Activated naive CD4-positive, alpha-beta T cell treated with anti-CD3 and anti-CD28 coated beads, Interleukin-2, amount 50 U/mL, for 24 hours (primary cell): ENCODE results near the gene DCAF8L2.
"Not testable (repeated sequence)": the region's sequence is repeated elsewhere in the genome, so short reads cannot be mapped to it uniquely, and the experiment has no call there.

Experiments
- H3K27ac Mint-ChIP-seq: one replicate; pipeline ENCODE4 v1.8.0; 2021; ENCODE audit warnings: mild to moderate bottlenecking, mixed read lengths
- H3K27me3 Mint-ChIP-seq: one replicate; pipeline ENCODE4 v1.8.0; 2021; ENCODE audit warnings: mixed read lengths
- H3K36me3 Mint-ChIP-seq: one replicate; pipeline ENCODE4 v1.8.0; 2021; ENCODE audit warnings: mixed read lengths
- H3K4me1 Mint-ChIP-seq: one replicate; pipeline ENCODE4 v1.8.0; 2021; ENCODE audit warnings: mixed read lengths
- H3K4me3 Mint-ChIP-seq: one replicate; pipeline ENCODE4 v1.8.0; 2021; ENCODE audit warnings: mild to moderate bottlenecking, mixed read lengths
- H3K9me3 Mint-ChIP-seq: one replicate; pipeline ENCODE4 v1.8.0; 2021; ENCODE audit warnings: mixed read lengths

The DCAF8L2 gene

GRCh38 chrX:27622883-27623282 lies 32.7 kb downstream of the DCAF8L2 start:
- H3K4me1 Mint-ChIP-seq, result no peaks in the 10 kb centered on the region
- no peaks in the 10 kb centered on the region for H3K9me3 Mint-ChIP-seq
- H3K36me3 Mint-ChIP-seq, result no peaks in the 10 kb centered on the region
- H3K4me3 Mint-ChIP-seq, result no peak overlapping the region
- H3K27ac Mint-ChIP-seq, result no peak overlapping the region
- no peaks in the 10 kb centered on the region for H3K27me3 Mint-ChIP-seq

GRCh38 chrX:27626066-27626465 lies 35.9 kb downstream of the DCAF8L2 start:
- H3K27ac Mint-ChIP-seq, result no peak overlapping the region
- no peak overlapping the region for H3K4me3 Mint-ChIP-seq
- no peaks in the 10 kb centered on the region for H3K9me3 Mint-ChIP-seq
- no peaks in the 10 kb centered on the region for H3K27me3 Mint-ChIP-seq
- H3K4me1 Mint-ChIP-seq, result no peaks in the 10 kb centered on the region
- no peaks in the 10 kb centered on the region for H3K36me3 Mint-ChIP-seq

GRCh38 chrX:27633328-27633727 lies 43.2 kb downstream of the DCAF8L2 start:
- H3K4me3 Mint-ChIP-seq, result no peak overlapping the region
- H3K9me3 Mint-ChIP-seq, result no peaks in the 10 kb centered on the region
- no peaks in the 10 kb centered on the region for H3K27me3 Mint-ChIP-seq
- no peaks in the 10 kb centered on the region for H3K4me1 Mint-ChIP-seq
- no peak overlapping the region for H3K27ac Mint-ChIP-seq
- H3K36me3 Mint-ChIP-seq, result no peaks in the 10 kb centered on the region

GRCh38 chrX:27656581-27656980 lies 66.4 kb downstream of the DCAF8L2 start:
- no peaks in the 10 kb centered on the region for H3K36me3 Mint-ChIP-seq
- H3K9me3 Mint-ChIP-seq, result no peaks in the 10 kb centered on the region
- H3K4me3 Mint-ChIP-seq, result no peak overlapping the region
- H3K27me3 Mint-ChIP-seq, result no peaks in the 10 kb centered on the region
- H3K4me1 Mint-ChIP-seq, result no peaks in the 10 kb centered on the region
- no peak overlapping the region for H3K27ac Mint-ChIP-seq

- Mint-ChIP-seq H3K27me3 (no peaks in the 10 kb centered on the region), H3K27ac (no peak overlapping the region), H3K36me3 (no peaks in the 10 kb centered on the region), H3K4me1 (no peaks in the 10 kb centered on the region), H3K9me3 (no peaks in the 10 kb centered on the region), H3K4me3 (no peak overlapping the region)
Observed at GRCh38 chrX:27660878-27661277, 70.7 kb downstream of the DCAF8L2 start.

- H3K4me3 Mint-ChIP-seq, result no peak overlapping the region
- no peaks in the 10 kb centered on the region for H3K27me3 Mint-ChIP-seq
- H3K27ac Mint-ChIP-seq, result no peak overlapping the region
- H3K36me3 Mint-ChIP-seq, result no peaks in the 10 kb centered on the region
- H3K9me3 Mint-ChIP-seq, result no peaks in the 10 kb centered on the region
- H3K4me1 Mint-ChIP-seq, result no peaks in the 10 kb centered on the region
Observed at GRCh38 chrX:27671234-27671633, 81.1 kb downstream of the DCAF8L2 start.

- H3K9me3 Mint-ChIP-seq, result no peaks in the 10 kb centered on the region
- no peaks in the 10 kb centered on the region for H3K36me3 Mint-ChIP-seq
- no peak overlapping the region for H3K27ac Mint-ChIP-seq
- H3K4me1 Mint-ChIP-seq, result no peaks in the 10 kb centered on the region
- no peak overlapping the region for H3K4me3 Mint-ChIP-seq
- no peaks in the 10 kb centered on the region for H3K27me3 Mint-ChIP-seq
Observed at GRCh38 chrX:27674491-27674890, 84.3 kb downstream of the DCAF8L2 start.

GRCh38 chrX:27675493-27675892 lies 85.3 kb downstream of the DCAF8L2 start:
- Mint-ChIP-seq H3K27me3 (no peaks in the 10 kb centered on the region), H3K4me1 (no peaks in the 10 kb centered on the region), H3K9me3 (no peaks in the 10 kb centered on the region), H3K36me3 (no peaks in the 10 kb centered on the region), H3K27ac (no peak overlapping the region), H3K4me3 (no peak overlapping the region)

- no peaks in the 10 kb centered on the region for H3K36me3 Mint-ChIP-seq
- no peak overlapping the region for H3K4me3 Mint-ChIP-seq
- H3K27me3 Mint-ChIP-seq, result no peaks in the 10 kb centered on the region
- no peaks in the 10 kb centered on the region for H3K9me3 Mint-ChIP-seq
- H3K4me1 Mint-ChIP-seq, result no peaks in the 10 kb centered on the region
- H3K27ac Mint-ChIP-seq, result no peak overlapping the region
Observed at GRCh38 chrX:27679281-27679680, 89.1 kb downstream of the DCAF8L2 start.

- Mint-ChIP-seq H3K4me1 (no peaks in the 10 kb centered on the region), H3K27me3 (no peaks in the 10 kb centered on the region), H3K27ac (no peak overlapping the region), H3K36me3 (no peaks in the 10 kb centered on the region), H3K4me3 (no peak overlapping the region), H3K9me3 (no peaks in the 10 kb centered on the region)
Observed at GRCh38 chrX:27680726-27681125, 90.6 kb downstream of the DCAF8L2 start.

- H3K27me3 Mint-ChIP-seq, H3K36me3 Mint-ChIP-seq, H3K4me1 Mint-ChIP-seq, H3K9me3 Mint-ChIP-seq, H3K4me3 Mint-ChIP-seq, H3K27ac Mint-ChIP-seq: not testable (repeated sequence)
Observed at GRCh38 chrX:27683566-27684208, 93.5 kb downstream of the DCAF8L2 start.

- Mint-ChIP-seq H3K4me1 (no peaks in the 10 kb centered on the region), H3K27ac (no peak overlapping the region), H3K9me3 (no peaks in the 10 kb centered on the region)
Observed at GRCh38 chrX:27694667-27695066, 104.5 kb downstream of the DCAF8L2 start.

GRCh38 chrX:27706526-27706925 lies 116.4 kb downstream of the DCAF8L2 start:
- no peak overlapping the region for H3K27ac Mint-ChIP-seq
- no peaks in the 10 kb centered on the region for H3K36me3 Mint-ChIP-seq
- H3K4me3 Mint-ChIP-seq, result no peak overlapping the region

More at GRCh38 chrX:27694667-27695066, 104.5 kb downstream of the DCAF8L2 start:
- Mint-ChIP-seq H3K4me3 (no peak overlapping the region), H3K27me3 (no peaks in the 10 kb centered on the region), H3K36me3 (no peaks in the 10 kb centered on the region)

GRCh38 chrX:27715610-27716009 lies 125.5 kb downstream of the DCAF8L2 start:
- no peaks in the 10 kb centered on the region for H3K4me1 Mint-ChIP-seq
- H3K4me3 Mint-ChIP-seq, result no peak overlapping the region
- H3K27ac Mint-ChIP-seq, result no peak overlapping the region
- no peaks in the 10 kb centered on the region for H3K9me3 Mint-ChIP-seq
- no peaks in the 10 kb centered on the region for H3K36me3 Mint-ChIP-seq
- H3K27me3 Mint-ChIP-seq, result no peaks in the 10 kb centered on the region

More at GRCh38 chrX:27706526-27706925, 116.4 kb downstream of the DCAF8L2 start:
- Mint-ChIP-seq H3K9me3 (no peaks in the 10 kb centered on the region), H3K27me3 (no peaks in the 10 kb centered on the region), H3K4me1 (no peaks in the 10 kb centered on the region)

GRCh38 chrX:27728291-27728690 lies 138.1 kb downstream of the DCAF8L2 start:
- Mint-ChIP-seq H3K9me3 (no peaks in the 10 kb centered on the region), H3K36me3 (no peaks in the 10 kb centered on the region), H3K27me3 (no peaks in the 10 kb centered on the region), H3K27ac (no peak overlapping the region), H3K4me1 (no peaks in the 10 kb centered on the region), H3K4me3 (no peak overlapping the region)

GRCh38 chrX:27731962-27732361 lies 141.8 kb downstream of the DCAF8L2 start:
- no peaks in the 10 kb centered on the region for H3K4me1 Mint-ChIP-seq
- no peak overlapping the region for H3K27ac Mint-ChIP-seq
- no peak overlapping the region for H3K4me3 Mint-ChIP-seq
- no peaks in the 10 kb centered on the region for H3K36me3 Mint-ChIP-seq
- H3K9me3 Mint-ChIP-seq, result no peaks in the 10 kb centered on the region
- no peaks in the 10 kb centered on the region for H3K27me3 Mint-ChIP-seq

GRCh38 chrX:27735914-27736313 lies 145.8 kb downstream of the DCAF8L2 start:
- H3K9me3 Mint-ChIP-seq, result no peaks in the 10 kb centered on the region
- H3K36me3 Mint-ChIP-seq, result no peaks in the 10 kb centered on the region
- H3K4me3 Mint-ChIP-seq, result no peak overlapping the region
- no peaks in the 10 kb centered on the region for H3K27me3 Mint-ChIP-seq
- H3K27ac Mint-ChIP-seq, result no peak overlapping the region
- no peaks in the 10 kb centered on the region for H3K4me1 Mint-ChIP-seq
